Activated CD4-positive, alpha-beta T cell treated with anti-CD3 and anti-CD28 coated beads for 48 hours (primary cell): ENCODE measurements around the gene MS4A15.
"Not testable (repeated sequence)": the region's sequence is repeated elsewhere in the genome, so short reads cannot be mapped to it uniquely, and the experiment has no call there.

Experiments used
- DNase-seq: peaks from one replicate; pipeline ENCODE4 v3.0.0-alpha.2; 2020

Gene MS4A15

DNA sequence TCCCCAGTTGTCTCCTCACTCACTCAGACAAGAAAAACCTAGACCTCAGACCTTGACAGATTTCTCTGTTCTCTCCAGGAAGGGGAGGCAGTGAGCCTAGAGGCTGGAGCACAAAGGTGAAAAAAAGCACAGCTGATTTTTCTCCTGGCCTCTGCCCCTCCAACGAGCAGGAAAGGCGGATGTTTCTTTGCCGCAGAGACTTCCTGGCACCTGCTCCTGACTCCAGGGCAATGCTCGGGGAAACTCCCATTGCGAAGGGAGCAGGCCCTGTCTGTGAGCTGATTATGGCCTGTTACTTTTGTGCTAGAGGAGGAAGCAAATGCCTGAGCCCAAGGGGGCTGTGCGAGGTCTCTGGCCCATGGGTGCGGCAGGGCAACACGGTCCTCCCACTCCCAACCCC lies 53.9 kb downstream of the MS4A15 start:
- no peak for DNase-seq

DNA sequence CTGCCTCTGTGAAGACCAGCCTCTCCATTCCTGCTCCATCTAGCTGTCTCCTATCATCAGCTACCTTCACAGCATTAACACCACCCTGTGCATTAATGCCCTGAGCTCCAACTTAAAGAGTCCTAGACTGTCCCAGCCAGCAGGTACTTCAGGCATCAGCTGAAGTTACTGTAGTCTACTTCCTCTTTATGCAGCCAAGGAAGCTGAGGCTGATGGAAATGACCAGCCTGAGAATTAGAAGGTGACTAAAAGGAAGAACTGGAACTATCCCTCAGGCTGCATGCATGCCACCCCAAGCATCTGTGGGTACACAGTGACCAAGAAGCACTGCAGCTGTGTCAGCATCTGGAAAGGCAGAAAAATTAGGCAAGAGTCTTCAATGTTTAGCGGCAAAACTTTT lies 56.7 kb downstream of the MS4A15 start:
- no peak for DNase-seq

DNA sequence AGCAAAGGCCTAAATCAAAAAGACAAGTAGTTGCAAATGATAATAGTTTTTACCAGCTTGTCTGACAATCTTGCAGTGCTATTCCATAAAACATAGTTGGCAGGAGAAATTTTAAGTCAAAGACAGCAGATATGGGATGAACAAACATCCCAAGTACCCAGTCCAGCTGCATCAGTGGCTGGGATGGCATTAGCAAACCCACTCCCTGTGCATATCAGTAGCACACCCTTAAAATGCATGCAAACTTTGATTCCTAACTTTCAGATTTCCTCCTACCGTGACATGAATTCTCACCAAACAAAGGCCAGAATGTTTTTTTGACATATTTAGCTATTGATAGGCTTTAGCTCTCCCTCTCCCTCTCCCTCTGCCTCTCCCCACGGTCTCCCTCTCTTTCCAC lies 57.4 kb downstream of the MS4A15 start:
- no peak for DNase-seq

DNA sequence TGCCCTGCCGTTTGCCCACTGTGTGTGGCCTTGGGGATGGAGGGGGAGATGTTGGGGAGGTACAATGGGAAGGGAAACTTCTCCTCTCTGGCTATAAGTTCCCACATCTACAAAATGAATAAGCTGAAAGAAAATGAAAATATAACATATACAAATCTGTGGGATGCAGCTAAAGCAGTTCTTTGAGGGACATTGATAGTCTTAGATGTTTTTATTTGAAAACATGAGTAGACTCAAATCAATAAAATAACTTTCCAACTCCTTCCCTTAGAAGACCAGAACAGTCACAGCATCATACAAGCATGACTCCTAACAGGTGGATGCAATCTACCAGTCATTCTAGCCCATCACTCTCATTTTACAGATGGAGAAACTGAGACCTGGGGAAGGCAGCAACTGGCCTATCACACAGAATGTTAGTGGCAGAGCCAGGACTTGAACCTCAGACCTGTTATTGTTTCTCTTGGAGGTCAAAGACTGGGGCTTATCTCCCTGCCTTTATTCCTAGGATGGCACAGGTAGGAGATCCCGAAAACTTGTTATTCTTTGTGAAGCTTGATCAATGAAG lies 60.0 kb downstream of the MS4A15 start:
- no peak for DNase-seq

DNA sequence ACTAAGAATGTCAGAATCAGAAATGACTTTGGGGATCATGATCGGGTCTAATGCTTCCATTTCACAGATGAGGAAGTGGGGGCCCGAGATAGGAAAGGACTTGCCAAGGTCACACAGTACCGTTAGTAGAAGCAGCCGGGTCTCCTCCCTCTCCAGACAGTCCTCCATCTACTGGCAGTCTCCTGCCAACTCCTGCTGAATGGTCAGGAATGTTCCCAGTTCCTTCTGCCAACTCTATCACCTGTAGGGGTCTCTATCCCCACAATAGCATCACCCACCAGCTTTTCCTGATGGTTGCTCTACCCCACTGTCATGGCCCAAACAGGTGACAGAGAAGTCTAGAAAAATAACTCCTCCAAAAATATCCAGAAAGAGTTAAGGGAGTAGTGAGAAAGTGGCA lies 61.4 kb downstream of the MS4A15 start:
- no peak for DNase-seq

DNA sequence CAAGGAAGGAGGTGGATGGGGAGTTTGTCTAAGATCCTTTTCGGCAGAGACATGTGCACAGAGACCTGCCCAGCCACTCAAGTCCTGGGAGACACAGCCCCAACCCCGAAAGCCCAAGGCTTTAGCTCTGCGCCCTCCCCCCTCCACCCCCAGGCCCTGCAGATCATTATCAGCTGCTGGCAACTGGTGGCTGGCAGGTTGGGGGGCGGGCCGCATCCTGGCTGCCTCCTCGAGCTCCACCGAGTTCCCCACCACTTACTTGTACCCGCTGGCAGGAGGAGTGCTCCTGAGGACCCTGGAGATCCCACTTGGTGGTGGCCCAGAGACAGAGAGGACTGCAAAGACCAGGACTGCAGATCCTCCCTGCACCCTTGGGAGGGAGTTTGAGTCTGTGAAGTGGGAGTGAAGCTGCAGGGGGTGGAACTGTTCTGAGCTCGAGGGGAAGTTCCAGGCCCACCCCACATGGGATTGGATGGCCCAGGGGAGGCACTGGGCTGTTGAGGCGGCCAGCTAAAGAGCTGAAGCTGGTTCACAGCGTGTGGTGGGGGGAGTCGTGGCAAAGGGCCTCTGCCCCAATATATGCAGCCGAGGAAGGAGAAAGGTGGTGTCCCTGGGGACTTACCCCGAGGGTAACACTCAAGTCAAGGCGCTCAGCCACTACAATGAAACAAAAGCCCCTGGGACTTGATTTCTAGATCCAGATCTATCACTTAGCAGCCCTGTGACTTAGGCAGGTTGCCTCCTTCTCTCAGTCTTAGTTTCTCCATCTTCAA lies 65.3 kb downstream of the MS4A15 start:
- no peak for DNase-seq

DNA sequence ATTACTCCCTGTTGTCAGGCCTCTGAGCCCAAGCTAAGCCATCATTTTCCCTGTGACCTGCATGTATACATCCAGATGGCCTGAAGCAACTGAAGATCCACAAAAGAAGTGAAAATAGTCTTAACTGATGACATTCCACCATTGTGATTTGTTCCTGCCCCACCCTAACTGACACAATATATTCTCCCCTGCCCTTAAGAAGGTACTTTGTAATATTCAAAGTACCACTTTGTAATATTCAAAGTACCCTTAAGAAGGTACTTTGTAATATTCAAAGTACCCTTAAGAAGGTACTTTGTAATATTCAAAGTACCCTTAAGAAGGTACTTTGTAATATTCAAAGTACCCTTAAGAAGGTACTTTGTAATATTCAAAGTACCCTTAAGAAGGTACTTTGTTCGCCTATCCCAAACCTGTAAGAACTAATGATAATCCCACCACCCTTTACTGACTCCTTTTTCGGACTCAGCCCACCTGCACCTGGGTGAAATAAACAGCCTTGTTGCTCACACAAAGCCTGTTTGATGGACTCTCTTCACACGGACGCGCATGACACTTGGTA lies 67.2 kb downstream of the MS4A15 start:
- not testable (repeated sequence) for DNase-seq

DNA sequence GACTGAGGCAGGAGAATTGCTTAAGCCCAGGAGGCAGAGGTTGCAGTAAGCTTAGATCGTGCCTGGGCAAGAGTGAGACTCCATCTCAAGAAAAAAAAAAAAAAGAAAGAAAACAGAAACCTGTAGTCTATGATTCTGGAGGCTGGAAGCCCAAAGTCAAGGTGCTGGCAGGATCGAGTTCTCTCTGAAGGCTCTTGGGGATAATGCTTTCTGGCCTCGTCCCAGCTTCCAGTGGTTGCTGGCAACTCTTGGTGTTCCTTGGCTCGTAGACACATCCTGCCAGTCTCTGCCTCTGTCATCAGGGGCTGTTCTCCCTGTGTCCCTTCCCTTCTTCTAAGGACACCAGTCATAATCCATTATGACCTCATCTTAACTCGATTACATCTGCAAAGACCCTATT lies 68.5 kb downstream of the MS4A15 start:
- no peak for DNase-seq

DNA sequence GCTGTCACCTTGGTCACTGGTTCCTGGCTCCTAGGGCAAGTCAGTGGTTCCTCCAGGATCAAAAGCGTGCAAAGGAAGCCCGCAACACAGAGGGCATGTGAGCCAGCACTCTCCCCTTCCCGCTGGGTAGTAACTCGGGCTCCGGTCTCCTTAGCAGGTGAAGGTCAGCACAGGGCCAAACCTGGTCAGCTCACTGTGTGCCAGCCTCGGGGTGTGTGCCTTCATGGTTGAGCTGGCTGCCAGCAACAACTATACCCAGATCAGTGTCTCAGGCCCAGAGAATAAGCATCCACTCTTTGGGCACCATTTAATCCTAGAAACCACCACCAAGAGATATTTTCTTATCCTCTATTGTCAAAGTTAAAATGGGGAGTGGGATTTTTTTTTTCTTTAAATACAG lies 69.1 kb downstream of the MS4A15 start:
- no peak for DNase-seq
